Small intestine (tissue), 7 donors: ENCODE results near the gene FHL2. TPM values are rescaled to one million over a fixed set of nuclear protein-coding genes. Genes with fewer than 3 reads are reported as not detected.

Experiments
- DNase-seq, 2 donors: peaks; one replicate each; pipeline versions ENCODE4 v3.0.0 to v3.0.0-alpha.2; 2013
- FAIRE-seq: peaks from 2 replicates; lab custom pipeline; 2012; peaks lifted over from hg19 to GRCh38; lab: Jason Lieb, UNC
- H3K27ac ChIP-seq, 3 donors: one replicate each; pipeline ENCODE4 v1.5.1; 2013; ENCODE audit warnings: low read length in 2 of 3, mild to moderate bottlenecking in 2 of 3, control low read depth in 1 of 3, inconsistent platforms in 1 of 3, low read depth in 1 of 3, moderate library complexity in 1 of 3
- H3K27me3 ChIP-seq, 3 donors: one replicate each; pipeline ENCODE4 v1.6.1; 2013; ENCODE audit warnings: low read length in 3 of 3, inconsistent platforms in 1 of 3; ENCODE audit not compliant: control insufficient read depth in 3 of 3, insufficient read depth in 3 of 3
- H3K36me3 ChIP-seq, 3 donors: one replicate each; pipeline ENCODE4 v1.6.1; 2013; ENCODE audit warnings: low read length in 3 of 3, inconsistent platforms in 1 of 3, low read depth in 1 of 3, mild to moderate bottlenecking in 1 of 3, moderate library complexity in 1 of 3; ENCODE audit not compliant: control insufficient read depth in 3 of 3, insufficient read depth in 2 of 3
- H3K4me1 ChIP-seq, 3 donors: one replicate each; pipeline ENCODE4 v1.6.1; 2013; ENCODE audit warnings: low read length in 2 of 3, inconsistent platforms in 1 of 3, low read depth in 1 of 3, mild to moderate bottlenecking in 1 of 3, moderate library complexity in 1 of 3; ENCODE audit not compliant: control insufficient read depth in 3 of 3, insufficient read depth in 2 of 3
- H3K4me3 ChIP-seq, 3 donors: one replicate each; pipeline ENCODE4 v1.5.1; 2013; ENCODE audit warnings: low read length in 3 of 3, control low read depth in 1 of 3, inconsistent platforms in 1 of 3, low read depth in 1 of 3, mild to moderate bottlenecking in 1 of 3, moderate library complexity in 1 of 3
- H3K9me3 ChIP-seq, 2 donors: one replicate each; pipeline ENCODE4 v1.6.1; 2013; ENCODE audit warnings: low read depth in 1 of 2, low read length in 1 of 2; ENCODE audit not compliant: control insufficient read depth in 2 of 2, insufficient read depth in 1 of 2
- WGBS, 3 donors: extraction: QIAGEN DNeasy Blood & Tissue Kit; methylation state at CpG; one replicate each; pipeline ENCODE4 v1.1.7; 2013; 5-methylcytosine and 5-hydroxymethylcytosine counted together
- polyA plus RNA-seq, 4 donors: library from polyadenylated mRNA; stranded (reverse) in 3 of 4; unstranded in 1 of 4; fragments of 200-250 nt in 3 of 4; fragments of 120-200 nt in 1 of 4; gene quantifications; one replicate each; pipeline versions ENCODE4 v1.2.1 to v1.2.3, GENCODE V29; 2013
- donor health status: healthy with polysubstance abuse.
- donor health status: control.
- donor health status: control.
- donor health status: Bipolar disorder and iron deficiency.
- donor health status: healthy.

The FHL2 gene
- polyA plus RNA-seq, 4 donors = 22.3 to 150 (median 75.5) TPM

GRCh38 chr2:105376789-105377240 is 22.0 kb downstream of the FHL2 start:
- Histone ChIP-seq H3K4me3 (no peak overlapping the region), H3K27ac (peak overlapping the region in 1 of 3 donors; percentile 17), H3K4me1 (peaks cover 0 to 13% (median 0%) of the 10 kb centered on the region in 3 donors), H3K27me3 (peaks cover 0 to 2% (median 0%) of the 10 kb centered on the region in 3 donors), H3K9me3 (no peaks in the 10 kb centered on the region), H3K36me3 (peaks cover 0 to 23% (median 8%) of the 10 kb centered on the region in 3 donors)
- WGBS, 3 donors = 86 to 94% (median 88%) methylated on average over 5 of the region's 5 CpGs
- DNase-seq = no peak
- no peak for FAIRE-seq

GRCh38 chr2:105376010-105376409 is 22.8 kb downstream of the FHL2 start:
- H3K36me3 ChIP-seq = peaks cover 0 to 25% (median 7%) of the 10 kb centered on the region in 3 donors
- DNase-seq (no peak), FAIRE-seq (no peak)
- no peaks in the 10 kb centered on the region for H3K9me3 ChIP-seq
- H3K27me3 ChIP-seq = peaks cover 0 to 2% (median 0%) of the 10 kb centered on the region in 3 donors
- H3K4me1 ChIP-seq = peaks cover 0 to 13% (median 0%) of the 10 kb centered on the region in 3 donors
- WGBS, 3 donors = 84 to 88% (median 87%) methylated on average over 11 of the region's 11 CpGs
- peak overlapping the region in 1 of 3 donors; percentile 57 for H3K27ac ChIP-seq
- H3K4me3 ChIP-seq = no peak overlapping the region

GRCh38 chr2:105375001-105375561 is 23.8 kb downstream of the FHL2 start:
- Histone ChIP-seq H3K27me3 (peaks cover 0 to 2% (median 0%) of the 10 kb centered on the region in 3 donors), H3K4me1 (peaks cover 0 to 12% (median 1%) of the 10 kb centered on the region in 3 donors), H3K4me3 (no peak overlapping the region), H3K27ac (peak overlapping the region in 1 of 3 donors; percentile 91), H3K9me3 (no peaks in the 10 kb centered on the region), H3K36me3 (peaks cover 0 to 25% (median 7%) of the 10 kb centered on the region in 3 donors)
- no peak for FAIRE-seq
- DNase-seq = no peak
- WGBS, 3 donors = 71 to 84% (median 82%) methylated on average over 15 of the region's 15 CpGs

- peak in 1 of 2 donors; percentile 29 for DNase-seq
- H3K4me3 ChIP-seq = no peak overlapping the region
- peaks cover 0 to 25% (median 7%) of the 10 kb centered on the region in 3 donors for H3K36me3 ChIP-seq
- 70 to 87% (median 75%) methylated on average over 9 of the region's 9 CpGs for WGBS, 3 donors
- peaks cover 0 to 2% (median 0%) of the 10 kb centered on the region in 3 donors for H3K27me3 ChIP-seq
- peaks cover 0 to 4% (median 3%) of the 10 kb centered on the region in 3 donors for H3K4me1 ChIP-seq
- peak overlapping the region in 2 of 3 donors; percentile 33 to 91 for H3K27ac ChIP-seq
- no peak for FAIRE-seq
- H3K9me3 ChIP-seq = no peaks in the 10 kb centered on the region
These were observed 24.9 kb downstream of the FHL2 start for GRCh38 chr2:105373895-105374401.

GRCh38 chr2:105373344-105373781 is 25.5 kb downstream of the FHL2 start:
- Histone ChIP-seq H3K9me3 (no peaks in the 10 kb centered on the region), H3K4me1 (peaks cover 0 to 3% (median 3%) of the 10 kb centered on the region in 3 donors), H3K27me3 (peaks cover 0 to 2% (median 0%) of the 10 kb centered on the region in 3 donors), H3K36me3 (peaks cover 0 to 25% (median 3%) of the 10 kb centered on the region in 3 donors), H3K4me3 (no peak overlapping the region), H3K27ac (peak overlapping the region in 1 of 3 donors; percentile 91)
- WGBS, 3 donors = 67 to 75% (median 70%) methylated on average over 9 of the region's 9 CpGs
- no peak for DNase-seq
- no peak for FAIRE-seq

GRCh38 chr2:105371810-105372209 is 27.0 kb downstream of the FHL2 start:
- peak overlapping the region; percentile 17 to 42 (median 40) for H3K27ac ChIP-seq
- peaks cover 0 to 25% (median 10%) of the 10 kb centered on the region in 3 donors for H3K36me3 ChIP-seq
- FAIRE-seq = no peak

GRCh38 chr2:105371156-105371555 is 27.7 kb downstream of the FHL2 start:
- 89 to 91% (median 89%) methylated on average over 10 of the region's 10 CpGs for WGBS, 3 donors
- peak in 1 of 2 donors; percentile 22 for DNase-seq
- FAIRE-seq = no peak
- Histone ChIP-seq H3K9me3 (no peaks in the 10 kb centered on the region), H3K36me3 (peaks cover 4 to 28% (median 10%) of the 10 kb centered on the region in 3 donors), H3K27ac (peak overlapping the region in 1 of 3 donors; percentile 40), H3K4me3 (no peak overlapping the region), H3K4me1 (peaks cover 0 to 3% (median 0%) of the 10 kb centered on the region in 3 donors), H3K27me3 (no peaks in the 10 kb centered on the region)

More at GRCh38 chr2:105371810-105372209, 27.0 kb downstream of the FHL2 start:
- WGBS, 3 donors = 71 to 86% (median 72%) methylated on average over 4 of the region's 4 CpGs
- DNase-seq = no peak
- H3K4me3 ChIP-seq = no peak overlapping the region
- H3K27me3 ChIP-seq = no peaks in the 10 kb centered on the region
- H3K9me3 ChIP-seq = no peaks in the 10 kb centered on the region
- peaks cover 0 to 3% (median 0%) of the 10 kb centered on the region in 3 donors for H3K4me1 ChIP-seq

- H3K36me3 ChIP-seq = peaks cover 7 to 25% (median 10%) of the 10 kb centered on the region in 3 donors
- no peaks in the 10 kb centered on the region for H3K27me3 ChIP-seq
- H3K4me3 ChIP-seq = no peak overlapping the region
- WGBS, 3 donors = 39 to 41% (median 40%) methylated on average over 30 of the region's 30 CpGs
- H3K9me3 ChIP-seq = no peaks in the 10 kb centered on the region
- peaks cover 0 to 3% (median 0%) of the 10 kb centered on the region in 3 donors for H3K4me1 ChIP-seq
- DNase-seq (peak; percentile 91 to 92), FAIRE-seq (no peak)
- peak overlapping the region in 1 of 3 donors; percentile 6 for H3K27ac ChIP-seq
These were observed 28.8 kb downstream of the FHL2 start for GRCh38 chr2:105369777-105370690.
